Nephron (organoid): Measurements from ENCODE around the gene TECPR1.

ENCODE experiments used
- H3K27ac Mint-ChIP-seq, 3 experiments: 2 replicates each; pipeline ENCODE4 v1.8.0; 2020; ENCODE audit warnings: mixed read lengths in 3 of 3, mild to moderate bottlenecking in 2 of 3, moderate library complexity in 1 of 3
- H3K27me3 Mint-ChIP-seq: 2 replicates; pipeline ENCODE4 v1.8.0; 2021; ENCODE audit warnings: low read depth, mild to moderate bottlenecking, moderate library complexity, mixed read lengths
- H3K36me3 Mint-ChIP-seq: 2 replicates; pipeline ENCODE4 v1.8.0; 2020; ENCODE audit warnings: low read depth, mixed read lengths
- H3K4me1 Mint-ChIP-seq: 2 replicates; pipeline ENCODE4 v1.8.0; 2020; ENCODE audit warnings: mixed read lengths
- H3K4me3 Mint-ChIP-seq, 3 experiments: 2 replicates each; pipeline ENCODE4 v1.8.0; 2020; ENCODE audit warnings: mild to moderate bottlenecking in 3 of 3, mixed read lengths in 3 of 3, moderate library complexity in 2 of 3
- H3K9me3 Mint-ChIP-seq: 2 replicates; pipeline ENCODE4 v1.8.0; 2020; ENCODE audit warnings: mixed read lengths
- TF ChIP-seq, protein P1 (sequence below), 3 experiments: fragments of 200-600 bp; sonication (generic); IDR thresholded peaks; one replicate each; pipeline ENCODE4 v1.5.0; 2021; ENCODE audit warnings: antibody characterized with exemption in 3 of 3; ENCODE audit not compliant: unreplicated experiment in 3 of 3

Gene TECPR1

DNA sequence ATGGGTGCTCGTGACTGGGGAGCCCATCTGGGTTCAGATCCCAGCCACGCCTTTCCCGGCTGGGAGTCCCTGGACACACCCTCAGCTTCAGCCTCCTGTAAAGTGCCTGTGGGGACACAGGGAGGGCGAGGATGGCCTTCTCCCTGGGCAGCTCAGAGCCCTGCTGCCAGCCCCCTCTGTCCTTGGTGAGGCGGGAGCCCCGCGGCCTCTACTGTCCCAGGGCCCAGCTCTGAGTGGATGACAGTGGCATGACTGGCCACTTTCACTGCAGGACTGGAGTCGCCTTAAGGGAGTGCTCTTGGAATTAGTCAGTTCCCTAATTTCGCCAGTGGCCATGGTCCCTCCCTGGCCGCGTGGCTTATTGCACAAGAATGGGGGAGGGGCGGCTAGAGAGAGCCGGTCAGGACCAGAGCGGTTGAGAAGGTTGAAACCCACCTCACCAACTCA, 34.1 kb upstream of the TECPR1 start:
- no peaks in the 10 kb centered on the region for H3K27me3 Mint-ChIP-seq
- H3K4me1 Mint-ChIP-seq: peaks cover 23% of the 10 kb centered on the region
- H3K9me3 Mint-ChIP-seq: no peaks in the 10 kb centered on the region
- peaks cover 14% of the 10 kb centered on the region for H3K36me3 Mint-ChIP-seq
- peak overlapping the region in 1 of 3 experiments; percentile 24 for H3K4me3 Mint-ChIP-seq
- TF ChIP-seq, protein P1, sequence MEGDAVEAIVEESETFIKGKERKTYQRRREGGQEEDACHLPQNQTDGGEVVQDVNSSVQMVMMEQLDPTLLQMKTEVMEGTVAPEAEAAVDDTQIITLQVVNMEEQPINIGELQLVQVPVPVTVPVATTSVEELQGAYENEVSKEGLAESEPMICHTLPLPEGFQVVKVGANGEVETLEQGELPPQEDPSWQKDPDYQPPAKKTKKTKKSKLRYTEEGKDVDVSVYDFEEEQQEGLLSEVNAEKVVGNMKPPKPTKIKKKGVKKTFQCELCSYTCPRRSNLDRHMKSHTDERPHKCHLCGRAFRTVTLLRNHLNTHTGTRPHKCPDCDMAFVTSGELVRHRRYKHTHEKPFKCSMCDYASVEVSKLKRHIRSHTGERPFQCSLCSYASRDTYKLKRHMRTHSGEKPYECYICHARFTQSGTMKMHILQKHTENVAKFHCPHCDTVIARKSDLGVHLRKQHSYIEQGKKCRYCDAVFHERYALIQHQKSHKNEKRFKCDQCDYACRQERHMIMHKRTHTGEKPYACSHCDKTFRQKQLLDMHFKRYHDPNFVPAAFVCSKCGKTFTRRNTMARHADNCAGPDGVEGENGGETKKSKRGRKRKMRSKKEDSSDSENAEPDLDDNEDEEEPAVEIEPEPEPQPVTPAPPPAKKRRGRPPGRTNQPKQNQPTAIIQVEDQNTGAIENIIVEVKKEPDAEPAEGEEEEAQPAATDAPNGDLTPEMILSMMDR (IDR thresholded peaks at IDR 0.05; ENCODE audit: unreplicated experiment in 3 of 3): no peak
- peak overlapping the region in 1 of 3 experiments; percentile 17 for H3K27ac Mint-ChIP-seq

DNA sequence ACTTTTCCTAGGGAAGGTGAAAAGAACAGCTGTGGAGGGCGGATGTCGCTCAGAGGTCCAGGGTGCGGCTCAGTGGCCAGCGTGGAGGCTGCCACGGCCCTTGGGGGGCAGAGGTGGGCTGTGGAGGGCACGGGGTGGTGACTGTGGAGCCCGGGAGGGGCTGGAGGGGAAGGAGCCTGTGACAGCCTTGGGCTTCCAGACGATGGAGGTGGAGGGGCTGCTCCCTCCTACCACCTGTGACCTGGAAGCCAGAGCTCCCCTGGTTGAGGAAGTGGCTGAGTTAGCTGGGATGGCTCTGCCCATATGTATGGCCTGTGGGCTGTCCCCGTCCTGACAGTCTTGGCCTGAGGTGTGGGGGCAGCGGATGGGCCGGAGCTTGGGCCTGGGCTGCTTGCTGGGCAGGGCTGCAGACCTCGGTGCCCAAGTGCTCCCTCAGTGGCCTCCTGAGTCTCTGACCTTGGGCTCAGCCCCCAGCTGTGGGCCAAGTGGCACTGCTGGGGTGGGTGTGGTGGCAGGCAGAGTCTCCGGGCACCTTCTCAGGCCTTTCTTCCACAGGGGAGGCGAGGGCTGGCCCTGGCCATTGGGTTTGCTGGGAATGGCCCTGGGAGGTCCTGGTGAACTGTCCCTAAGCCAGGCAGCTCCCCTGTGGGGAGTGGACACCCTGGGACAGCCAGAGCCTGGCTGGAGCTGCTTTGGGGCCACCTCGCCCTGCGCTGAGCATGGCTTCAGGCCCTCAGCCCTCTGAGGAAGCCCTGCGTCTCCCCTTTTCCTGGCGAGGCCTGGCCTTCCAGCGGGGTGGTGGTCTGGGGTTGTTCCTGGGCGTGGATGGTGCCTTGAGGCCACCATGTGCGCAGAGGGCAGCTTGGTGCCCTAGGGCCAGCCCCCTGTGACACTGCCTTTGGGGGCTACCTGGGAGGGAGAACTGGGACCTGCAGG, 33.4 kb upstream of the TECPR1 start:
- TF ChIP-seq, protein P1 (IDR thresholded peaks at IDR 0.05; ENCODE audit: unreplicated experiment in 3 of 3): no peak
- H3K4me1 Mint-ChIP-seq: peaks cover 23% of the 10 kb centered on the region
- H3K9me3 Mint-ChIP-seq: no peaks in the 10 kb centered on the region
- no peak overlapping the region for H3K27ac Mint-ChIP-seq
- H3K4me3 Mint-ChIP-seq: peak overlapping the region; percentile 21 to 82 (median 21)
- H3K27me3 Mint-ChIP-seq: no peaks in the 10 kb centered on the region
- H3K36me3 Mint-ChIP-seq: peaks cover 12% of the 10 kb centered on the region

DNA sequence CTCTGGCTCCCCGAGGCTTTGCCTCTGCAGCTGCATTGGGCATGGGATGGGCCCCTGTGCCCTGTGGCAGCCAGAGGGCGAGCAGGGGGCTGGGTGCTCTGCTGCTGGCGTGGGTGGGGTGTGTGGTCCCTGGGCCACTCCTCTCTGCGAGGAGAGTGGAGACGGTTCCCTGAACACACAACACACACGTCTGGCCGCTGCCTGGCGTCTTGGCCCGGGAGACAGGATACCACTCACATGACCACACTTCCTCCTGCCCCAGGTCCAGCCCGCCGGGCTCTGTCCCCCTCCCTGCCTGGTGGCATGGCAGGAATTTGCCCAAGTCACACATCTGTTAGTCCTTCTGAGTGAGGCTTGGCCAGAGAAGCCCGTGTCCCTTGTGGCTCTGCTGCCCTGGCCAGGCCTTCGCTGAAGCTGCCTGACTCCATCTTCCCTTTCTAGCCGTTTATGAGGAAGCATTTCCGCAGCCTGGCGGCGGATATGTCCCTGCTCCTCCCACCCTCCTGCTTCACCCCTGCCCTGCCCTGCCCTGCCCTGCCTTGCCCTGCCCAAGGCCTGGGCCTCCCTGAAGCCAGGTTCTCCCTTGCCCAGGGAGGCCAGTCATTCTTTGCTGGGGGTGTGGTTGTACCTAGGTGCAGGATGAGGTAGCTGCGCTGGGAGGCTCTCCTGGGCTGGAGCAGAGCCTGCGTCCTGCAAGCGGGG, 32.5 kb upstream of the TECPR1 start:
- Mint-ChIP-seq H3K4me3 (peak overlapping the region; percentile 77 to 91 (median 82)), H3K27me3 (no peaks in the 10 kb centered on the region), H3K4me1 (peaks cover 23% of the 10 kb centered on the region), H3K27ac (peak overlapping the region in 1 of 3 experiments; percentile 60), H3K36me3 (peaks cover 8% of the 10 kb centered on the region), H3K9me3 (no peaks in the 10 kb centered on the region)
- TF ChIP-seq, protein P1 (IDR thresholded peaks at IDR 0.05; ENCODE audit: unreplicated experiment in 3 of 3): no peak

DNA sequence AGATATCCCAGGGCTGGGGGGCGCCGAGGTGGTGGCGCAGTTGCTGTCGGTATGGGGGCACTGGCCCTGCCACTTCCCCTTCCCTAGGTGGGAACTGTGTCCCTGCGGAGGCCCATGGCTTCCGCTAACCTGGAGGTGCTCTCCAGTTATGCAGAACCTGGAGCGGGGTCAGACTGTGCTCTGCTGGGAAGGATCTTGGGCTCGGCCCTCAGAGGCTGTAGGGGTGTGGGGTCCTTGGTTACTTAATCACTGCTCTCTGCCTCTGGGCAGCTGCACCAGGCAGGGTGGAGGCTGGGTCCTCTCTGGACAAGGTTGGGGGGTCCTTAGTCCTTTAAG, 31.8 kb upstream of the TECPR1 start:
- Mint-ChIP-seq H3K4me1 (peaks cover 25% of the 10 kb centered on the region), H3K36me3 (peaks cover 8% of the 10 kb centered on the region), H3K27me3 (no peaks in the 10 kb centered on the region), H3K4me3 (peak overlapping the region; percentile 77 to 91 (median 82)), H3K9me3 (no peaks in the 10 kb centered on the region), H3K27ac (no peak overlapping the region)
- TF ChIP-seq, protein P1 (IDR thresholded peaks at IDR 0.05; ENCODE audit: unreplicated experiment in 3 of 3): no peak

DNA sequence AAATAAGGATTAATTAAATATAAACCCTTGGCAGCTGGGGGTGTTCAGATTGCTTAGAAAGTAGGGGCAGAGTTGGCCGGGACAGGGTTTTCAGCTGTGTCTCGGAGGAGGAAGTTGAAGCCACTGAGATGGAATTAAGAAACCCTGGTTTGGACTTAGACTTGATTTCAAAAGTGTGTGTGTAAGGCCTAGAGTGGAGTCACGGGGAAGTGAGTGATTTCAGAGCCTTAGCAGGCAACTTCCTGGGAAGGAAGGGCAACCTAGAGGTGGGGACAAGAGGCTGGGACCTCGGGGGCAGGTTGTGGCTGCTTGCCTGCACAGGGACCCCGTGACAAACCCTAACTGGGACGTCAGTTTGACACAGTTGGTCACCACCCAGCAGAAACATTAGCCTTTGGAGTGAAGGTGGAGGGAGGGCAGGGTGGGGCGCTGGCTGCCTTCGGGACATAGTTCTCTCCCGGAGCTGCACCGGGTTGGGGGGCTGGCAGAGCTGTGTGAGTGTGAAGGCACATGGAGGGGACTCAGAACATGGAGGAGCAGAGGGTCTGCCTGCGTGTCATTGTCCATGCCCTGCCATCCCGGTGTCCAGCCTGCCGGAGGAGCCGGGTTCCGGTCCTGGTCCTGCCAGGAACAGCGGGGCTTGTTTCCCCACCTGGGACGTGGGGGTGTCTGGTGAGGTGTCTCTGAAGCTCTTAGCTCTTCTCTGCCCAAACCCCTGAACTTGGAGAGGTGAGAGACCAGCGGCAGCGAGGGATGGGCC, 31.3 kb upstream of the TECPR1 start:
- Mint-ChIP-seq H3K4me1 (peaks cover 27% of the 10 kb centered on the region), H3K27ac (peak overlapping the region; percentile 58 to 85 (median 77)), H3K27me3 (no peaks in the 10 kb centered on the region), H3K9me3 (no peaks in the 10 kb centered on the region), H3K36me3 (peaks cover 8% of the 10 kb centered on the region), H3K4me3 (peak overlapping the region; percentile 91 to 97 (median 94))
- TF ChIP-seq, protein P1 (IDR thresholded peaks at IDR 0.05; ENCODE audit: unreplicated experiment in 3 of 3): no peak
